WTC11 (cell line): ENCODE measurements around the gene CIPC. TPM values are rescaled to one million over a fixed set of nuclear protein-coding genes. Genes with fewer than 3 reads are reported as not detected.

Experiments
- total RNA-seq: library from RNA; stranded (reverse); gene quantifications from 3 replicates; pipeline ENCODE4 v1.2.3, GENCODE V29; 2021

CIPC gene
- total RNA-seq, 1 experiment from 2014 or later, result 25.4 TPM

Other genes starting within 250 kb of the CIPC start
- gene IRF2BPL, start 69.5 kb upstream of the CIPC start, total RNA-seq, result 106 to 126 TPM (median 110 TPM) in 3 replicates
- 38.6 to 47.7 TPM (median 39.3 TPM) in 3 replicates for gene ZDHHC22, start 43.5 kb downstream of the CIPC start, total RNA-seq
- 3.6 to 8.8 TPM (median 6.0 TPM) in 3 replicates for gene TMEM63C, start 83.5 kb downstream of the CIPC start, total RNA-seq
- 0.14 to 0.46 TPM (median 0.33 TPM) in 3 replicates for gene NGB, start 172.9 kb downstream of the CIPC start, total RNA-seq
- gene POMT2, start 222.6 kb downstream of the CIPC start, total RNA-seq, result 31.3 to 38.7 TPM (median 35.2 TPM) in 3 replicates
- gene GSTZ1, start 222.8 kb downstream of the CIPC start, total RNA-seq, result 35.6 to 40.2 TPM (median 38.2 TPM) in 3 replicates